Spinal cord (tissue), 10 donors: Measurements from ENCODE around the gene TPM3. TPM values are rescaled to one million over a fixed set of nuclear protein-coding genes. Genes with fewer than 3 reads are reported as not detected.
"Not testable (repeated sequence)": the region's sequence is repeated elsewhere in the genome, so short reads cannot be mapped to it uniquely, and the experiment has no call there.

Experiments used
- DNase-seq, 6 donors: peaks; one replicate each; pipeline versions ENCODE4 v3.0.0 to v3.0.0-alpha.2; 2013 to 2015; ENCODE audit warnings: low spot score in 6 of 6, low read depth in 4 of 6
- H3K27ac ChIP-seq: one replicate; pipeline ENCODE4 v1.5.1; 2013; ENCODE audit warnings: low read depth, low read length, control low read depth
- H3K27me3 ChIP-seq: one replicate; pipeline ENCODE4 v1.6.1; 2013; ENCODE audit warnings: low read length; ENCODE audit not compliant: control insufficient read depth, insufficient read depth
- H3K36me3 ChIP-seq: one replicate; pipeline ENCODE4 v1.6.1; 2013; ENCODE audit warnings: low read length; ENCODE audit not compliant: control insufficient read depth, insufficient read depth
- H3K4me1 ChIP-seq: one replicate; pipeline ENCODE4 v1.6.1; 2013; ENCODE audit warnings: low read length; ENCODE audit not compliant: control insufficient read depth, insufficient read depth
- H3K4me3 ChIP-seq: one replicate; pipeline ENCODE4 v1.5.1; 2013; ENCODE audit warnings: low read depth, low read length, control low read depth
- H3K9me3 ChIP-seq: one replicate; pipeline ENCODE4 v1.6.1; 2013; ENCODE audit warnings: low read length; ENCODE audit not compliant: control insufficient read depth, insufficient read depth
- WGBS: methylation state at CpG from one replicate; pipeline ENCODE4 v1.1.5; 2013; ENCODE audit warnings: missing lambda C conversion rate; ENCODE audit not compliant: insufficient coverage; 5-methylcytosine and 5-hydroxymethylcytosine counted together
- polyA plus RNA-seq, 2 donors: library from polyadenylated mRNA; unstranded; fragments of 120-200 nt; gene quantifications; one replicate each; pipeline ENCODE4 v1.2.1, GENCODE V29; 2013; ENCODE audit not compliant: insufficient read length in 2 of 2
- small RNA-seq: library from RNA; depleted of rRNA; stranded (forward); fragments of <200 nt; gene quantifications from one replicate; pipeline ENCODE3, GENCODE V24; 2014; ENCODE audit warnings: low replicate concordance
- total RNA-seq, 2 donors: library from RNA; depleted of rRNA in 1 of 2; stranded (reverse); fragments of 120-200 nt in 1 of 2; fragments of >200 nt in 1 of 2; gene quantifications; one replicate each; pipeline versions ENCODE4 v1.2.3 to v1.2.4, GENCODE V29; 2013 to 2014
- donor health status: healthy.

TPM3 gene
- total and polyA plus RNA-seq, 4 donors, result 147 to 235 (median 193) TPM

DNA sequence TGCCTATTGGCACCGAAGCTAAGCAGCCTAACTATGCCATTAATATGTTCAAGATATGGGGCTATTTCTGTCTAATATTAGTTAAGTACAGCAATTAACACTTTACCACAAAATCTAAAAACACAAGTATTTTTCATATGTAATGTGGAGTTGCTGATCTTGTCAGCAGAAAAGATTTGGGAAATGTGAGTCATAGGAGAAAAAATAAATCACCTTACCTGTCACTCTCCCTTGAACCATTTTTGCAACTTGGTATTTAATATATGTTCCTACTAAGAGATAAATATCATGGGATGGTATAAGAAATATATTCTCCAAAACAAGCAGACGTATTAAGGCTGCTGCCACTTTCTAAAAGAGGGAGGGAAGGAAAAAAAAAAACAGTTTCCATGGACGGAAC, 54.0 kb downstream of the TPM3 start:
- H3K27me3 ChIP-seq, result no peaks in the 10 kb centered on the region
- no peaks in the 10 kb centered on the region for H3K9me3 ChIP-seq
- H3K36me3 ChIP-seq, result no peaks in the 10 kb centered on the region
- H3K4me1 ChIP-seq, result no peaks in the 10 kb centered on the region
- no peak overlapping the region for H3K27ac ChIP-seq
- no peak for DNase-seq
- no CpG with 5 or more reads among the region's 3 CpGs for WGBS
- no peak overlapping the region for H3K4me3 ChIP-seq

DNA sequence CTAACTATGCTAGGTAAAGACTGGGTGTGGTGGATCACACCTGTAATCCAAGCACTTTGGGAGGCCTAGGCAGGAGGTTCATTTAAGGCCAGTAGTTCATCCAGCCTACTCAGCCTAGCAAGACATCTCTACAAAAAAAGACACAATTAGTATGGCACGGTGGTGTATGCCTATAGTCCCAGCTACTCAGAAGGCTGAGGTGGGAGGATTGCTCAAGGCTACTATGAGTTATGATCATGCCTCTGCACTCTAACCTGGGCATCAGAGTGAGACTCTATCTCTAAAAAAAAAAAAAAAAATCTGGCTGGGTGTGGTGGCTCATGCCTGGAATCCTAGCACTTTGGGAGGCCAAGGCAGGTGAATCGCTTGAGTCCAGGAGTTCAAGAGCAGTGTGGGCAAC, 58.6 kb downstream of the TPM3 start:
- H3K4me3 ChIP-seq, result no peak overlapping the region

DNA sequence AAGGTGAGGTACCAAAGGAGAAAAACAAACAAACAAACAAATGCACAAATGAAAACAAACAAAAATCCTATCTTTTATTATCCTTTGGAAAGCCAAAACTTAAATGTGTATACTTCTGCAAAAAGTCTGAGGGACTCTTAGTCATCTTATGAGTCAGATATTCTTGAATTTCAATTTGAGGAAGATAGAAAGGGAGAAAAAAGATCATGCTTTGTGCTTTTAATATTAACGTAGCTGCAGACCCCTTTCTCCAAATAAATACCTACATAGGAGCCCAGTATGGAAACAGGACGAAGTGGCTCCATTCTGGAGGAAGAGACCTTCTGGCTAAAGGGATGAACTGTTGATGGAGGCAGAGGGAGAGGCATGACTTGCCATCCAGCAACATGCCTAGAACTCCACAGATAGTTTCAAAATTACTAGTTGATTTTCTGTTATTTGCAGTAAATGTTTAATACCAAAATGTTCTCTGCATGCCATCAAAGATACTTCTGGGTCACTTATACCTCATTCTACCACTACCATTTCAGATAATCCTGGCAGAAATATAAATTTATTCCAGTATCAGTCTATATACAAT, 62.4 kb downstream of the TPM3 start:
- WGBS, result no CpG with 5 or more reads among the region's 2 CpGs
- H3K9me3 ChIP-seq, result no peaks in the 10 kb centered on the region
- no peak for DNase-seq

More for the DNA sequence above, 58.6 kb downstream of the TPM3 start:
- H3K9me3 ChIP-seq, result no peaks in the 10 kb centered on the region
- no peak overlapping the region for H3K27ac ChIP-seq
- no peaks in the 10 kb centered on the region for H3K27me3 ChIP-seq
- no peaks in the 10 kb centered on the region for H3K36me3 ChIP-seq
- H3K4me1 ChIP-seq, result no peaks in the 10 kb centered on the region
- DNase-seq, result no peak
- WGBS, result 100% methylated on average over 1 of the region's 2 CpGs

DNA sequence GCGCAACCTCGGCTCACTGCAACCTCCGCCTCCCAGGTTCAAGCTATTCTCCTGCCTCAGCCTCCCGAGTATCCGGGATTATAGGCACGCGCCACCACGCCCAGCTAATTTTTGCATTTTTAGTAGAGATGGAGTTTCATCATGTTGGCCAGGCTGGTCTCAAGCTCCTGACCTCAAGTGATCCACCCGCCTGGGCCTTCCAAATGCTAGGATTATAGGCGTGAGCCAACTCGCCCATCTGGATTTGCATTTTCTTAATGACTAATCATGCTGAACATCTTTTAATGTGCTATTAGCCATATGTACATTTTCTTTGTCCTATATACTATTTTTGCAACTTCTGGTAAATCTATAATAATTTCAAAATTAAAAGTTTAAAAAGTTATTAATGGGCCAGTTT, 68.7 kb downstream of the TPM3 start:
- not testable (repeated sequence) for H3K4me3 ChIP-seq, H3K36me3 ChIP-seq, H3K27me3 ChIP-seq, DNase-seq, H3K9me3 ChIP-seq, H3K4me1 ChIP-seq, H3K27ac ChIP-seq
- 97% methylated on average over 9 of the region's 11 CpGs for WGBS

More for the DNA sequence above, 62.4 kb downstream of the TPM3 start:
- no peaks in the 10 kb centered on the region for H3K36me3 ChIP-seq
- no peak overlapping the region for H3K4me3 ChIP-seq
- H3K4me1 ChIP-seq, result no peaks in the 10 kb centered on the region
- no peaks in the 10 kb centered on the region for H3K27me3 ChIP-seq
- H3K27ac ChIP-seq, result no peak overlapping the region

- no CpG with 5 or more reads among the region's 5 CpGs for WGBS
- H3K27me3 ChIP-seq, result no peaks in the 10 kb centered on the region
- no peak overlapping the region for H3K27ac ChIP-seq
- no peak overlapping the region for H3K4me3 ChIP-seq
- DNase-seq, result no peak
- H3K36me3 ChIP-seq, result no peaks in the 10 kb centered on the region
- no peaks in the 10 kb centered on the region for H3K9me3 ChIP-seq
- peaks cover 3% of the 10 kb centered on the region for H3K4me1 ChIP-seq
Measured at GRCh38 chr1:154117642-154118041, 74.3 kb downstream of the TPM3 start.

- no peaks in the 10 kb centered on the region for H3K36me3 ChIP-seq
- peak in 3 of 6 donors; percentile 6 to 35 (median 16) for DNase-seq
- WGBS, result no CpG with 5 or more reads among the region's 1 CpG
- no peaks in the 10 kb centered on the region for H3K9me3 ChIP-seq
- H3K27ac ChIP-seq, result no peak overlapping the region
- no peak overlapping the region for H3K4me3 ChIP-seq
- peaks cover 3% of the 10 kb centered on the region for H3K4me1 ChIP-seq
- H3K27me3 ChIP-seq, result no peaks in the 10 kb centered on the region
Measured at GRCh38 chr1:154115180-154115579, 76.7 kb downstream of the TPM3 start.

Small RNAs within 50 kb of the gene (small RNA-seq; reads per million reads assigned to genes)
- 5.5 reads per million, percentile 95 among the genes with 10 or more reads in this experiment for gene MIR190B

Other genes starting within 250 kb of the TPM3 start
- 10 to 100 TPM; 18.9 to 19.5 TPM for gene DENND4B, start 245.4 kb downstream of the TPM3 start, total RNA-seq
- gene DENND4B, start 245.4 kb downstream of the TPM3 start, polyA plus RNA-seq, result 10 to 100 TPM; 58.7 to 74.4 TPM
- 10 to 100 TPM in 1 of 2 donors, 1 to 10 TPM in 1; 5.8 to 12.7 TPM for gene CRTC2, start 233.5 kb downstream of the TPM3 start, total RNA-seq
- gene CRTC2, start 233.5 kb downstream of the TPM3 start, polyA plus RNA-seq, result 10 to 100 TPM; 35.2 to 53.1 TPM
- 10 to 100 TPM; 30.5 to 66.0 TPM for gene SLC39A1, start 228.6 kb downstream of the TPM3 start, total RNA-seq
- 10 to 100 TPM; 32.3 to 47.7 TPM for gene SLC39A1, start 228.6 kb downstream of the TPM3 start, polyA plus RNA-seq
- gene CREB3L4, start 224.2 kb downstream of the TPM3 start, total RNA-seq, result 10 to 100 TPM in 1 of 2 donors, 1 to 10 TPM in 1; 4.3 to 16.5 TPM
- gene CREB3L4, start 224.2 kb downstream of the TPM3 start, polyA plus RNA-seq, result 10 to 100 TPM in 1 of 2 donors, 1 to 10 TPM in 1; 6.5 to 14.0 TPM
- gene JTB, start 214.4 kb downstream of the TPM3 start, total RNA-seq, result 100 to 1,000 TPM in 1 of 2 donors, 10 to 100 TPM in 1; 79.4 to 140 TPM
- gene JTB, start 214.4 kb downstream of the TPM3 start, polyA plus RNA-seq, result 100 to 1,000 TPM; 114 to 121 TPM
- 10 to 100 TPM; 17.6 to 43.3 TPM for gene RAB13, start 205.8 kb downstream of the TPM3 start, total RNA-seq
- 10 to 100 TPM; 53.7 to 57.1 TPM for gene RAB13, start 205.8 kb downstream of the TPM3 start, polyA plus RNA-seq
- 1,000 to 10,000 TPM; 1,054 to 4,447 TPM for gene RPS27, start 201.3 kb downstream of the TPM3 start, total RNA-seq
- 1,000 to 10,000 TPM; 1,570 to 1,672 TPM for gene RPS27, start 201.3 kb downstream of the TPM3 start, polyA plus RNA-seq
- under 1 TPM; 0.10 to 0.11 TPM for gene NUP210L, start 37.0 kb downstream of the TPM3 start, total RNA-seq
- under 1 TPM; 0.16 to 0.48 TPM for gene NUP210L, start 37.0 kb downstream of the TPM3 start, polyA plus RNA-seq
- under 1 TPM; 0.66 to 0.89 TPM for gene CFAP141, start 14.2 kb upstream of the TPM3 start, total RNA-seq
- gene CFAP141, start 14.2 kb upstream of the TPM3 start, polyA plus RNA-seq, result 1 to 10 TPM; 2.3 to 5.6 TPM
- gene UBAP2L, start 28.9 kb upstream of the TPM3 start, total RNA-seq, result 10 to 100 TPM; 58.4 to 58.9 TPM
- 100 to 1,000 TPM; 141 to 155 TPM for gene UBAP2L, start 28.9 kb upstream of the TPM3 start, polyA plus RNA-seq
- 100 to 1,000 TPM in 1 of 2 donors, 10 to 100 TPM in 1; 64.3 to 123 TPM for gene HAX1, start 80.5 kb upstream of the TPM3 start, total RNA-seq
- 10 to 100 TPM; 81.1 to 82.7 TPM for gene HAX1, start 80.5 kb upstream of the TPM3 start, polyA plus RNA-seq
- under 1 TPM in 1 of 2 donors, not detected in 1; 0.30 TPM for gene AQP10, start 129.0 kb upstream of the TPM3 start, total RNA-seq
- gene AQP10, start 129.0 kb upstream of the TPM3 start, polyA plus RNA-seq, result not detected
- gene ATP8B2, start 133.4 kb upstream of the TPM3 start, total RNA-seq, result 10 to 100 TPM; 43.0 to 44.2 TPM
- 10 to 100 TPM; 26.7 to 43.3 TPM for gene ATP8B2, start 133.4 kb upstream of the TPM3 start, polyA plus RNA-seq
- gene IL6R, start 213.2 kb upstream of the TPM3 start, total RNA-seq, result 1 to 10 TPM; 5.8 to 7.3 TPM
- 1 to 10 TPM; 3.8 to 4.9 TPM for gene IL6R, start 213.2 kb upstream of the TPM3 start, polyA plus RNA-seq